SK-N-SH (cell line): ENCODE data around the gene KLRC3. TPM values are rescaled to one million over a fixed set of nuclear protein-coding genes. Genes with fewer than 3 reads are reported as not detected.

Experiments
- CTCF ChIA-PET: fragments of 300-600, 350-600 bp; formaldehyde crosslinking; extraction: SDS; loops from one replicate; lab custom pipeline; 2021; lab: Yijun Ruan, JAX
- POLR2A ChIA-PET: fragments of 350-600 bp; sonication (Branson Sonifier 250); formaldehyde crosslinking; extraction: SDS; loops from one replicate; lab custom pipeline; 2020; ENCODE audit warnings: antibody characterized with exemption, inconsistent platforms; lab: Yijun Ruan, JAX
- DNase-seq: peaks from one replicate; pipeline ENCODE4 v3.0.0; 2012
- H2AFZ ChIP-seq: fragments of 200-600 bp; sonication (generic); 2 replicates; pipeline ENCODE4 v1.8.1; 2016; ENCODE audit warnings: antibody characterized with exemption, mild to moderate bottlenecking, low read depth
- H3F3A ChIP-seq: fragments of 200-600 bp; sonication (generic); replicated peaks from 2 replicates; pipeline ENCODE3; 2016; ENCODE audit warnings: antibody characterized with exemption, mild to moderate bottlenecking; ENCODE audit not compliant: insufficient read depth
- H3K27ac ChIP-seq, 2 experiments: fragments of 200-500 bp in 1 of 2; fragments of 200-600 bp in 1 of 2; sonication (Bioruptor generic) in 1 of 2; sonication (generic), shearing (Covaris generic) in 1 of 2; 2 replicates each; pipeline versions ENCODE4 v1.5.1 to v1.6.1; 2014 to 2016; ENCODE audit warnings: low read depth in 2 of 2, inconsistent platforms in 1 of 2, low read length in 1 of 2, mild to moderate bottlenecking in 1 of 2, mixed read lengths in 1 of 2
- H3K27me3 ChIP-seq: fragments of 200-600 bp; sonication (generic), shearing (Covaris generic); 2 replicates; pipeline ENCODE4 v1.6.1; 2016; ENCODE audit warnings: mixed run types; ENCODE audit not compliant: insufficient read depth
- H3K36me3 ChIP-seq, 2 experiments: fragments of 200-500 bp in 1 of 2; fragments of 200-600 bp in 1 of 2; sonication (Bioruptor generic) in 1 of 2; sonication (generic) in 1 of 2; replicated peaks in 1 of 2; 2 replicates each; pipeline versions ENCODE3 to v1.5.1; 2014 to 2016; ENCODE audit warnings: low read length in 1 of 2, mild to moderate bottlenecking in 1 of 2; ENCODE audit not compliant: insufficient read depth in 2 of 2, control insufficient read depth in 1 of 2
- H3K4me1 ChIP-seq, 2 experiments: fragments of 200-500 bp in 1 of 2; fragments of 200-600 bp in 1 of 2; sonication (Bioruptor generic) in 1 of 2; sonication (generic), shearing (Covaris generic) in 1 of 2; 2 replicates each; pipeline versions ENCODE4 v1.5.1 to v1.6.1; 2014 to 2016; ENCODE audit warnings: low read depth in 1 of 2, low read length in 1 of 2, mixed run types in 1 of 2; ENCODE audit not compliant: insufficient read depth in 2 of 2, control insufficient read depth in 1 of 2
- H3K4me2 ChIP-seq: fragments of 200-600 bp; sonication (generic), shearing (Covaris generic); 2 replicates; pipeline ENCODE4 v1.6.1; 2017; ENCODE audit warnings: mixed run types
- H3K4me3 ChIP-seq, 2 experiments: fragments of 200-500 bp in 1 of 2; fragments of 200-600 bp in 1 of 2; sonication (Bioruptor generic) in 1 of 2; sonication (generic), shearing (Covaris generic) in 1 of 2; 2 replicates each; pipeline versions ENCODE4 v1.5.1 to v1.8.1; 2014 to 2016; ENCODE audit warnings: low read depth in 2 of 2, inconsistent platforms in 1 of 2, low read length in 1 of 2, mild to moderate bottlenecking in 1 of 2, mixed read lengths in 1 of 2, moderate library complexity in 1 of 2
- H3K79me2 ChIP-seq: fragments of 200-600 bp; sonication (generic); 2 replicates; pipeline ENCODE4 v1.8.1; 2017; ENCODE audit warnings: mild to moderate bottlenecking; ENCODE audit not compliant: insufficient read depth
- H3K9ac ChIP-seq: fragments of 200-600 bp; sonication (generic); 2 replicates; pipeline ENCODE4 v1.6.1; 2017; ENCODE audit warnings: mixed run types
- H3K9me2 ChIP-seq: fragments of 200-600 bp; sonication (generic); 2 replicates; pipeline ENCODE4 v1.6.1; 2017; ENCODE audit warnings: mixed run types
- H3K9me3 ChIP-seq: fragments of 200-600 bp; sonication (generic); 2 replicates; pipeline ENCODE4 v1.6.1; 2017; ENCODE audit warnings: mixed run types, mild to moderate bottlenecking, moderate library complexity
- H4K20me1 ChIP-seq: fragments of 200-600 bp; sonication (generic); 2 replicates; pipeline ENCODE4 v1.6.1; 2017; ENCODE audit warnings: mild to moderate bottlenecking, mixed run types; ENCODE audit not compliant: insufficient read depth
- EP300 ChIP-seq, 2 experiments: IDR thresholded peaks; 2 replicates each; pipeline versions ENCODE4 v1.4.0 to v1.6.1; 2012; ENCODE audit warnings: borderline replicate concordance in 1 of 2, low read depth in 1 of 2, low read length in 1 of 2
- EZH2phosphoT487 ChIP-seq: fragments of 200-600 bp; sonication (generic); IDR thresholded peaks from 2 replicates; pipeline ENCODE4 v1.6.1; 2017; ENCODE audit warnings: low read depth, mixed run types, mild to moderate bottlenecking, antibody characterized with exemption, moderate library complexity, borderline replicate concordance
- FOXM1 ChIP-seq: IDR thresholded peaks from 2 replicates; pipeline ENCODE4 v1.4.0; 2012; ENCODE audit warnings: low read depth, mild to moderate bottlenecking
- GABPA ChIP-seq: IDR thresholded peaks from 2 replicates; pipeline ENCODE4 v1.4.0; 2012; ENCODE audit warnings: low read depth, mild to moderate bottlenecking
- GATA2 ChIP-seq: sonication (generic); formaldehyde crosslinking; IDR thresholded peaks from 2 replicates; pipeline ENCODE4 v1.5.0; 2020; ENCODE audit warnings: mild to moderate bottlenecking, missing genetic modification reagents
- IRF3 ChIP-seq: fragments of 150-350 bp; IDR thresholded peaks from 2 replicates; pipeline ENCODE4 v1.6.1; 2016; ENCODE audit warnings: mild to moderate bottlenecking, low read depth, low read length
- MAX ChIP-seq: IDR thresholded peaks from 2 replicates; pipeline ENCODE4 v1.4.0; 2012; ENCODE audit warnings: low read depth
- MEF2A ChIP-seq: IDR thresholded peaks from 2 replicates; pipeline ENCODE4 v1.4.0; 2012; ENCODE audit warnings: low read depth, borderline replicate concordance
- MXI1 ChIP-seq: IDR thresholded peaks from 2 replicates; pipeline ENCODE4 v1.6.1; 2012; ENCODE audit warnings: mild to moderate bottlenecking, low read depth, low read length, improper control_type of control experiment
- NRF1 ChIP-seq: IDR thresholded peaks from 2 replicates; pipeline ENCODE4 v1.6.1; 2012; ENCODE audit warnings: low read depth, mild to moderate bottlenecking, low read length
- RAD21 ChIP-seq: IDR thresholded peaks from 2 replicates; pipeline ENCODE4 v1.6.1; 2012; ENCODE audit warnings: mild to moderate bottlenecking, low read length
- RCOR1 ChIP-seq: fragments of 150-350 bp; IDR thresholded peaks from 2 replicates; pipeline ENCODE4 v1.6.1; 2017; ENCODE audit warnings: antibody characterized with exemption, low read length
- REST ChIP-seq: IDR thresholded peaks from 2 replicates; pipeline ENCODE4 v1.6.1; 2012; ENCODE audit warnings: mild to moderate bottlenecking, low read depth, low read length, moderate library complexity
- SIN3A ChIP-seq: IDR thresholded peaks from 2 replicates; pipeline ENCODE4 v1.6.1; 2012; ENCODE audit warnings: low read depth, mild to moderate bottlenecking, low read length, moderate library complexity, borderline replicate concordance
- TCF12 ChIP-seq: IDR thresholded peaks from 2 replicates; pipeline ENCODE4 v1.4.0; 2012
- USF1 ChIP-seq: IDR thresholded peaks from 2 replicates; pipeline ENCODE4 v1.4.0; 2012; ENCODE audit warnings: low read depth, borderline replicate concordance
- YY1 ChIP-seq: IDR thresholded peaks from 2 replicates; pipeline ENCODE4 v1.4.0; 2012; ENCODE audit warnings: low read depth, mild to moderate bottlenecking
- ZBTB33 ChIP-seq: IDR thresholded peaks from 2 replicates; pipeline ENCODE4 v1.4.0; 2012; ENCODE audit warnings: low read depth, borderline replicate concordance
- WGBS: methylation state at CpG from one replicate; pipeline ENCODE4 v1.1.6; 2017; ENCODE audit warnings: low lambda C conversion rate; 5-methylcytosine and 5-hydroxymethylcytosine counted together
- polyA plus RNA-seq, 3 experiments: library from polyadenylated mRNA; depleted of rRNA; stranded (reverse); fragments of >200 nt; gene quantifications; 2 replicates each; pipeline ENCODE4 v1.2.3, GENCODE V29; 2012

The KLRC3 gene
- polyA plus RNA-seq, 1 of the 3 experiments (the other 2 are of a cell fraction): not detected

- Histone ChIP-seq H4K20me1 (no peaks in the 10 kb centered on the region), H3K27ac (no peak overlapping the region), H3K4me3 (no peak overlapping the region), H3F3A (no peaks in the 10 kb centered on the region), H3K9ac (no peak overlapping the region), H3K9me2 (no peaks in the 10 kb centered on the region), H3K4me1 (no peaks in the 10 kb centered on the region), H2AFZ (no peak overlapping the region), H3K9me3 (no peaks in the 10 kb centered on the region), H3K36me3 (no peaks in the 10 kb centered on the region), H3K79me2 (no peaks in the 10 kb centered on the region), H3K4me2 (no peak overlapping the region), H3K27me3 (no peaks in the 10 kb centered on the region; the same call in 1 of the 2 replicates)
- no peak for DNase-seq
- ChIA-PET CTCF (no interaction called here), POLR2A (no interaction called here)
- TF ChIP-seq GATA2 (CRISPR knock-in tag): no peak
- no peak for TF ChIP-seq ZBTB33
- TF ChIP-seq USF1: no peak
- no peak for TF ChIP-seq TCF12
- TF ChIP-seq EZH2phosphoT487: no peak
- no peak for TF ChIP-seq RCOR1
- TF ChIP-seq NRF1: no peak
- no peak for TF ChIP-seq REST
- WGBS: no CpG with 5 or more reads among the region's 1 CpG
Observed at GRCh38 chr12:10454531-10454930, 34.1 kb upstream of the KLRC3 start.

- H3F3A ChIP-seq: no peaks in the 10 kb centered on the region
- H3K27me3 ChIP-seq: no peaks in the 10 kb centered on the region; the same call in 1 of the 2 replicates
- 4% methylated on average over 2 of the region's 2 CpGs for WGBS
- no peaks in the 10 kb centered on the region for H3K9me2 ChIP-seq
- H4K20me1 ChIP-seq: no peaks in the 10 kb centered on the region
- no peak for DNase-seq
- no peaks in the 10 kb centered on the region for H3K9me3 ChIP-seq
- H3K79me2 ChIP-seq: no peaks in the 10 kb centered on the region
- H3K9ac ChIP-seq: no peak within 1 kb of the TSS
- no peaks in the 10 kb centered on the region for H3K36me3 ChIP-seq
- TF ChIP-seq SIN3A (no peak), USF1 (no peak), YY1 (no peak), IRF3 (no peak), FOXM1 (no peak), EP300 (IDR thresholded peaks at IDR 0.05; ENCODE audit: borderline replicate concordance in 1 of 2, low read depth in 1 of 2, low read length in 1 of 2) (no peak), RAD21 (no peak), GABPA (no peak), MXI1 (no peak), MEF2A (no peak), MAX (no peak), TCF12 (no peak)
- TF ChIP-seq, all 33 proteins: peak for 0
- POLR2A ChIA-PET: no interaction called here
- H3K4me3 ChIP-seq: no peak within 1 kb of the TSS
- no peak within 1 kb of the TSS for H3K27ac ChIP-seq
- CTCF ChIA-PET: no interaction called here
- no peak within 1 kb of the TSS for H3K4me2 ChIP-seq
- H2AFZ ChIP-seq: no peak within 1 kb of the TSS
- no peaks in the 10 kb centered on the region for H3K4me1 ChIP-seq
Observed at GRCh38 chr12:10453156-10453555, 32.8 kb upstream of the KLRC3 start, which contains the start of gene KLRC1. Gene KLRC1, minus strand, starts transcription at chr12:10453377. Its CDS starts 2,221 bp downstream, at chr12:10451156.
